Measurements from ENCODE around the gene SPATA7.
A peak's percentile ranks its signal among the peaks of the same experiment; 100 is the strongest.

The SPATA7 gene

GRCh38 chr14:88385212-88386101 lies at the start of gene SPATA7:
TSS of gene SPATA7 (plus strand) at chr14:88385657. CDS start at chr14:88385819, 162 bp downstream.
- no peaks in the 10 kb centered on the region for H3K9me3 ChIP-seq (ENCODE audit: insufficient read depth, low read length, severe bottlenecking)
- peak within 1 kb of the TSS; percentile 76 for H3K9ac ChIP-seq (ENCODE audit: low read depth, low read length)
- ATAC-seq (ENCODE audit: insufficient read depth, low read depth) (peak; percentile 96), DNase-seq (peak; percentile 84)
- TF ChIP-seq EZH2 (IDR thresholded peaks at IDR 0.05; ENCODE audit: borderline replicate concordance, low read depth, low read length, severe bottlenecking) (no peak), CTCF (IDR thresholded peaks at IDR 0.05; ENCODE audit: borderline replicate concordance, extremely low read depth, low read length, poor library complexity, severe bottlenecking) (peak; percentile 18)
- H4K20me1 ChIP-seq (ENCODE audit: insufficient read depth, low read length), result no peaks in the 10 kb centered on the region
- H3K4me2 ChIP-seq (ENCODE audit: insufficient read depth, low read length), result peak within 1 kb of the TSS; percentile 88
- H3K36me3 ChIP-seq (ENCODE audit: insufficient read depth, low read length), result no peaks in the 10 kb centered on the region
- peak within 1 kb of the TSS; percentile 51 to 97 for H3K4me3 ChIP-seq (ENCODE audit: low read depth in 1 of 2, low read length in 2 of 2)
- peaks cover 18% of the 10 kb centered on the region for H3K27me3 ChIP-seq (ENCODE audit: insufficient read depth, low read length, poor library complexity)
- peak within 1 kb of the TSS; percentile 90 for H2AFZ ChIP-seq (ENCODE audit: low read depth, low read length)
- H3K4me1 ChIP-seq (ENCODE audit: insufficient read depth, low read length), result peaks cover 19% of the 10 kb centered on the region
- H3K27ac ChIP-seq (ENCODE audit: low read length), result peak within 1 kb of the TSS; percentile 49
- no peaks in the 10 kb centered on the region for H3K79me2 ChIP-seq (ENCODE audit: insufficient read depth, low read length)

GRCh38 chr14:88340357-88340756 lies 45.1 kb upstream of the SPATA7 start:
- TF ChIP-seq CTCF (IDR thresholded peaks at IDR 0.05; ENCODE audit: borderline replicate concordance, extremely low read depth, low read length, poor library complexity, severe bottlenecking), result no peak
- no peak for TF ChIP-seq EZH2 (IDR thresholded peaks at IDR 0.05; ENCODE audit: borderline replicate concordance, low read depth, low read length, severe bottlenecking)
- H2AFZ ChIP-seq (ENCODE audit: low read depth, low read length), result no peak overlapping the region
- ATAC-seq (ENCODE audit: insufficient read depth, low read depth), result no peak

GRCh38 chr14:88342980-88343379 lies 42.5 kb upstream of the SPATA7 start:
- Histone ChIP-seq H3K4me1 (ENCODE audit: insufficient read depth, low read length) (no peaks in the 10 kb centered on the region), H3K4me2 (ENCODE audit: insufficient read depth, low read length) (no peak overlapping the region), H3K79me2 (ENCODE audit: insufficient read depth, low read length) (no peaks in the 10 kb centered on the region), H3K27ac (ENCODE audit: low read length) (no peak overlapping the region), H3K36me3 (ENCODE audit: insufficient read depth, low read length) (no peaks in the 10 kb centered on the region), H4K20me1 (ENCODE audit: insufficient read depth, low read length) (no peaks in the 10 kb centered on the region), H2AFZ (ENCODE audit: low read depth, low read length) (no peak overlapping the region), H3K9ac (ENCODE audit: low read depth, low read length) (no peak overlapping the region), H3K4me3 (ENCODE audit: low read depth in 1 of 2, low read length in 2 of 2) (no peak overlapping the region), H3K9me3 (ENCODE audit: insufficient read depth, low read length, severe bottlenecking) (no peaks in the 10 kb centered on the region), H3K27me3 (ENCODE audit: insufficient read depth, low read length, poor library complexity) (no peaks in the 10 kb centered on the region)
- no peak for ATAC-seq (ENCODE audit: insufficient read depth, low read depth)
- DNase-seq, result no peak
- TF ChIP-seq EZH2 (IDR thresholded peaks at IDR 0.05; ENCODE audit: borderline replicate concordance, low read depth, low read length, severe bottlenecking) (no peak), CTCF (IDR thresholded peaks at IDR 0.05; ENCODE audit: borderline replicate concordance, extremely low read depth, low read length, poor library complexity, severe bottlenecking) (no peak)

More at GRCh38 chr14:88340357-88340756, 45.1 kb upstream of the SPATA7 start:
- no peak for DNase-seq
- Histone ChIP-seq H3K27me3 (ENCODE audit: insufficient read depth, low read length, poor library complexity) (no peaks in the 10 kb centered on the region), H3K4me1 (ENCODE audit: insufficient read depth, low read length) (no peaks in the 10 kb centered on the region), H3K9me3 (ENCODE audit: insufficient read depth, low read length, severe bottlenecking) (no peaks in the 10 kb centered on the region), H4K20me1 (ENCODE audit: insufficient read depth, low read length) (no peaks in the 10 kb centered on the region), H3K36me3 (ENCODE audit: insufficient read depth, low read length) (no peaks in the 10 kb centered on the region), H3K79me2 (ENCODE audit: insufficient read depth, low read length) (no peaks in the 10 kb centered on the region), H3K4me3 (ENCODE audit: low read depth in 1 of 2, low read length in 2 of 2) (no peak overlapping the region), H3K9ac (ENCODE audit: low read depth, low read length) (no peak overlapping the region), H3K4me2 (ENCODE audit: insufficient read depth, low read length) (no peak overlapping the region), H3K27ac (ENCODE audit: low read length) (no peak overlapping the region)
